A673 (cell line): ENCODE data around the gene ANKS3. TPM values are rescaled to one million over a fixed set of nuclear protein-coding genes. Genes with fewer than 3 reads are reported as not detected.

ENCODE experiments used
- BruUV-seq: library from RNA; stranded (reverse); fragments of 400-500 nt; replicated peaks from 2 replicates; lab custom pipeline; 2021; lab: Mats Ljungman, UMichigan
- CTCF ChIA-PET: fragments of 300-600 bp; sonication (Branson Sonifier 250); formaldehyde crosslinking; loops from one replicate; lab custom pipeline; 2022; ENCODE audit warnings: antibody characterized with exemption; lab: Charles Lee
- POLR2A ChIA-PET: fragments of 300-600 bp; sonication (Branson Sonifier 250); formaldehyde crosslinking; loops from one replicate; lab custom pipeline; 2022; ENCODE audit warnings: antibody characterized with exemption; ENCODE audit not compliant: low non-redundant PET; lab: Charles Lee
- DNase-seq: peaks from one replicate; pipeline ENCODE4 v3.0.0-alpha.2; 2015; ENCODE audit warnings: low spot score
- H3K27ac ChIP-seq: fragments of 200-600 bp; sonication (generic); 2 replicates; pipeline ENCODE4 v1.5.1; 2016; ENCODE audit warnings: mixed run types, low read depth, mild to moderate bottlenecking, mixed read lengths, antibody characterized with exemption, low read length; ENCODE audit not compliant: poor library complexity, severe bottlenecking
- H3K27me3 ChIP-seq: fragments of 200-600 bp; sonication (generic); replicated peaks from 2 replicates; pipeline ENCODE4 v1.6.1; 2017; ENCODE audit warnings: mixed run types, low read depth, mild to moderate bottlenecking, mixed read lengths, antibody characterized with exemption, low read length; ENCODE audit not compliant: insufficient read depth, poor library complexity
- H3K36me3 ChIP-seq: fragments of 200-600 bp; sonication (generic); 2 replicates; pipeline ENCODE4 v1.6.1; 2016; ENCODE audit warnings: mixed run types, mild to moderate bottlenecking, mixed read lengths, antibody characterized with exemption, low read length; ENCODE audit not compliant: insufficient read depth, poor library complexity, severe bottlenecking
- H3K4me1 ChIP-seq: fragments of 200-600 bp; sonication (generic); 2 replicates; pipeline ENCODE4 v1.6.1; 2017; ENCODE audit warnings: mixed run types, mild to moderate bottlenecking, mixed read lengths, antibody characterized with exemption, low read length; ENCODE audit not compliant: insufficient read depth, poor library complexity, severe bottlenecking
- H3K4me3 ChIP-seq: fragments of 200-600 bp; sonication (generic); 2 replicates; pipeline ENCODE4 v1.5.1; 2016; ENCODE audit warnings: low read depth, mixed run types, mild to moderate bottlenecking, mixed read lengths, low read length; ENCODE audit not compliant: poor library complexity, severe bottlenecking
- H3K9me3 ChIP-seq: fragments of 200-600 bp; sonication (generic); 2 replicates; pipeline ENCODE4 v1.6.1; 2016; ENCODE audit warnings: mixed run types, low read depth, mild to moderate bottlenecking, mixed read lengths, antibody characterized with exemption, low read length; ENCODE audit not compliant: poor library complexity, severe bottlenecking
- EZH2 ChIP-seq: fragments of 200-600 bp; sonication (generic); IDR thresholded peaks from 2 replicates; pipeline ENCODE4 v1.6.1; 2017; ENCODE audit warnings: borderline replicate concordance, low read depth, mild to moderate bottlenecking, mixed read lengths, antibody characterized with exemption, low read length; ENCODE audit not compliant: poor library complexity, severe bottlenecking
- intact Hi-C: fragments of 100-400 bp; cut with micrococcal nuclease; formaldehyde crosslinking; loops from one replicate; pipeline ENCODE4 v1.10.0; 2022; ENCODE audit not compliant: unreplicated experiment
- total RNA-seq: library from RNA; stranded (reverse); gene quantifications from 2 replicates; pipeline ENCODE4 v1.2.3, GENCODE V29; 2021
- TF ChIP-seq, protein P1 (sequence below): fragments of 300-800, 200-600 bp; sonication (generic); conservative IDR thresholded peaks from 2 replicates; pipeline ENCODE4 v1.5.1; 2017; ENCODE audit warnings: low read depth, mild to moderate bottlenecking, antibody characterized with exemption, low read length, moderate library complexity, mixed read lengths

ANKS3 gene
- total RNA-seq, 1 experiment from 2014 or later: 26.9 TPM

DNA sequence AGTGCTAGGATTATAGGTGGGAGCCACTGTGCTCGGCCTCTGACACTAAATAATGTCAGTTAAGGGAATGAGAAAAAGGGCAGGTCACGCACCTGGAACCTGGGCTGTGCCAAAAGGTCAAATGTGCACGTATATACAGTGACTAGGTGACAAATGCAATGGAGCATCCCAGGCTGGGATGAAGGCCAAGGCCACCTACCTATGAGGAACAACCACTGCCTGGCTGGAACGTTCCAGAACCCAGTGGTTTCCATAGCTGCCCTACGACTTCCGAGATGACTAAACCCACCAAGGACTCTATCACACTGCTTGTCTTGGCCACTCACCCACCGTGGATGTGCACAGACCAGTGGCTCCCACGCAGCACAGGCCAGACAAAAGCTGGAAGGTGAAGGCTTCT, 16.8 kb upstream of the ANKS3 start:
- intact Hi-C loops: no loop called here
- Histone ChIP-seq H3K36me3 (peaks cover 41% of the 10 kb centered on the region), H3K27me3 (no peaks in the 10 kb centered on the region), H3K9me3 (no peaks in the 10 kb centered on the region), H3K4me3 (no peak overlapping the region), H3K4me1 (no peaks in the 10 kb centered on the region), H3K27ac (no peak overlapping the region)
- BruUV-seq: no TSS peak
- DNase-seq: no peak
- POLR2A ChIA-PET: interaction anchor here (0.5 kb wide), 1 partner anchor 109 kb away, joined by 6 read pairs; no protein-coding TSS in a partner anchor
- TF ChIP-seq, protein P1, sequence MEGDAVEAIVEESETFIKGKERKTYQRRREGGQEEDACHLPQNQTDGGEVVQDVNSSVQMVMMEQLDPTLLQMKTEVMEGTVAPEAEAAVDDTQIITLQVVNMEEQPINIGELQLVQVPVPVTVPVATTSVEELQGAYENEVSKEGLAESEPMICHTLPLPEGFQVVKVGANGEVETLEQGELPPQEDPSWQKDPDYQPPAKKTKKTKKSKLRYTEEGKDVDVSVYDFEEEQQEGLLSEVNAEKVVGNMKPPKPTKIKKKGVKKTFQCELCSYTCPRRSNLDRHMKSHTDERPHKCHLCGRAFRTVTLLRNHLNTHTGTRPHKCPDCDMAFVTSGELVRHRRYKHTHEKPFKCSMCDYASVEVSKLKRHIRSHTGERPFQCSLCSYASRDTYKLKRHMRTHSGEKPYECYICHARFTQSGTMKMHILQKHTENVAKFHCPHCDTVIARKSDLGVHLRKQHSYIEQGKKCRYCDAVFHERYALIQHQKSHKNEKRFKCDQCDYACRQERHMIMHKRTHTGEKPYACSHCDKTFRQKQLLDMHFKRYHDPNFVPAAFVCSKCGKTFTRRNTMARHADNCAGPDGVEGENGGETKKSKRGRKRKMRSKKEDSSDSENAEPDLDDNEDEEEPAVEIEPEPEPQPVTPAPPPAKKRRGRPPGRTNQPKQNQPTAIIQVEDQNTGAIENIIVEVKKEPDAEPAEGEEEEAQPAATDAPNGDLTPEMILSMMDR: no peak
- TF ChIP-seq EZH2: no peak
- CTCF ChIA-PET: no interaction called here

DNA sequence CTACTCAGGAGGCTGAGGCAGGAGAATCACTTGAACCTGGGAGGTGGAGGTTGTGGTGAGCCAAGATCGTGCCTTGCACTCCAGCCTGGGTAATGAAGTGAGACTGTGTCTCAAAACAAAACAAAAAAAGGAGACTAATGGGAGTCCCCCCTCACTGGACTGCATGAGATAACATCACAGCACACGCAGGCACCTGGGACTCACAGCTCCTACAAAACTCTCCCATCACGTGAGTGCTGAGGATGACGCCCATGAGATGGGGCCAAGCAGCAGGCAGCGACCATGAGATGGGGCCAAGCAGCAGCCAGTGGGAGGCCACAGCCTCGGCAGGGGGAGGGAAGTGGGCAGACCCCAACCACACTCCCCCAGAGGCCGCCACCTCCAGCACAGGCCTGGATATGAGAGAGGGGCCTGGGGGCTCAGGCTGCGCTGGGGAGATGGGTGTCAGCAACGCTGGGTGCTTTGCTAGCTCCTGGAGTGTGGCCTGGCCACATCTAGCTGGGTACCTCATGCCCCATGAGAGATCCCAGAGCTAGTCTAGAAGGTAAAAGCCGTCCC, 15.7 kb upstream of the ANKS3 start:
- no TSS peak for BruUV-seq
- TF ChIP-seq, protein P1: no peak
- TF ChIP-seq EZH2: no peak
- CTCF ChIA-PET: interaction anchor here (0.7 kb wide), 1 partner anchor 15 kb away, joined by 4 read pairs; no protein-coding TSS in a partner anchor
- Histone ChIP-seq H3K27ac (no peak overlapping the region), H3K9me3 (no peaks in the 10 kb centered on the region), H3K4me3 (no peak overlapping the region), H3K36me3 (peaks cover 29% of the 10 kb centered on the region), H3K4me1 (no peaks in the 10 kb centered on the region), H3K27me3 (no peaks in the 10 kb centered on the region)
- POLR2A ChIA-PET: no interaction called here
- DNase-seq: no peak
- intact Hi-C loops: no loop called here

DNA sequence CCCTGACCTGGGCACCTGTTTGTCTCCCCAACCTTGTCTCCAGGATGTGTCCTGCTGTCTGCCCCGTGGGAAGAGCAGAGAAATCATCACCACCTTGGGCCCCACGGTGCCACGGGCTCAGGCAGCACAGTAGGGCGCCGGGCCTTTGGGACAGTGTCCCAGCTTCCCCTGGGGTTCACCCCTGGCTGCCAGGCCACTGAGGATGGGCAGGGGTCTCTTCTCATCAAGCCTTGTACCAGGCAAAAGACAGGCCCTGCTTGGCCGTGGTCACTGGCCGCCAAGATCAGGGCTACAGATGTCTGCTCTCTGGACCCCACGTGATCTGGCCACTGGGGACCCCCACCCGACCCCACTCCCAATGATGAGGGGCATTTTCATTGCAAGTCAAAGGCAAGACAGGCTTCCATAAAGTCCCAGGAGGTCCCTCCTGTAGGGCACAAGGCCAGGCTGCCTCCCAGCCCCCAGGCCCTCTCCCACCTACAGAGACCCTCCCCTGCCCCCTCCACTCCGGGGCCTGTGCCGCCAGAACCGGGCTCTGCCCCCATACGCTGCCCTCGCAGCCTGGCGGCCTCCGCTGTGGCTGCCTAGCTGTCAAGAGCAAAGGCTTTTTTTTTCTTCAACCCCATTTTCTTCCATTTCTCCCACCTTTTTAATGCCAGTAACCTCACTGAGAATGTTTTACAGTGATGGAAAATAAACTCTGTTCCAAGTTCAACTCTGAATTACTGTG, 14.8 kb upstream of the ANKS3 start:
- Histone ChIP-seq H3K27me3 (no peaks in the 10 kb centered on the region), H3K4me1 (no peaks in the 10 kb centered on the region), H3K4me3 (no peak overlapping the region), H3K27ac (no peak overlapping the region), H3K36me3 (peaks cover 27% of the 10 kb centered on the region), H3K9me3 (no peaks in the 10 kb centered on the region)
- DNase-seq: no peak
- TF ChIP-seq EZH2: no peak
- TF ChIP-seq, protein P1: no peak
- ChIA-PET CTCF (no interaction called here), POLR2A (no interaction called here)
- intact Hi-C loops: no loop called here
- no TSS peak for BruUV-seq
